Mammary epithelial cell (primary cell): ENCODE results near the gene ARHGEF4.
"Not testable (repeated sequence)": the region's sequence is repeated elsewhere in the genome, so short reads cannot be mapped to it uniquely, and the experiment has no call there.

Experiments
- CTCF ChIP-seq, 2 donors: IDR thresholded peaks in 1 of 2; conservative IDR thresholded peaks in 1 of 2; 2 replicates each; pipeline ENCODE4 v1.5.1; 2011 to 2012; ENCODE audit warnings: inconsistent platforms in 2 of 2, low read length in 2 of 2, mild to moderate bottlenecking in 2 of 2, control low read depth in 1 of 2, low read depth in 1 of 2; ENCODE audit not compliant: insufficient read depth in 1 of 2; ENCODE audit errors: extremely low read depth in 1 of 2
- EZH2 ChIP-seq: IDR thresholded peaks from 2 replicates; pipeline ENCODE4 v1.6.1; 2012; ENCODE audit warnings: low read length, inconsistent platforms, borderline replicate concordance

- not testable (repeated sequence) for TF ChIP-seq CTCF (conservative IDR thresholded peaks at IDR 0.05 in 1 of 2, IDR thresholded peaks at IDR 0.05 in 1 of 2; ENCODE audit: extremely low read depth in 1 of 2, insufficient read depth in 1 of 2, low read depth in 1 of 2, low read length in 2 of 2); EZH2
These were observed 154.7 kb downstream of the ARHGEF4 start for GRCh38 chr2:130991446-130991845.
